ENCODE results near the gene DTD2.

DNA sequence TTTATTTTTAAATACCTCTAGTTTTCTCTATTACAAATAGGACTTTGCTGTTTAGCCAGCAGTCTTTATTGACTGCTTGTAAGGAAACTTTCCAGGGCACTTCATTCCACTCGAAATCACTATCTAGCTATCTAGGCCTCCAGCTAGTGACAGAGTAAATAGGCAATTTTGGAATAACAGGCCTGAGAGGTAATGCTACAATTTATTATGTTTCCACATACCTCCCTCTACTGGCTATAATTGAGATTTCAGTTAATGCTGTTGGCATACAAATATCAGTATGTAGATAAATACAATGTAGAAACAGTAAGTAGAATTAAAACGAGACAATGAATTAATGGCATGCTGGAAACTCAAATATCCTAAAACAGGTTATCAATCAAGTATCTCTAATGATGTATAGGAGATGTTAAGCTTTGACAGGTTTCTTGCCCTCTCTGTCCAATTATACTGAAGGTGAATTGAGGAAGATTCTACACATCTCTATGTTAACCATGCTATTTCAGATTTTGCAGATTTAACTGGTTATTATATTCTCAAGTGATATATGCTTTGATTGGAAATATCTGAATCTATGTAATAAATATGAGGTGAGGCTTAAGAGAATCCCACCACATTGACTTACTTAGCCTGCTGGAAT lies 7.2 kb downstream of the DTD2 start:
- TF ChIP-seq, protein P1, sequence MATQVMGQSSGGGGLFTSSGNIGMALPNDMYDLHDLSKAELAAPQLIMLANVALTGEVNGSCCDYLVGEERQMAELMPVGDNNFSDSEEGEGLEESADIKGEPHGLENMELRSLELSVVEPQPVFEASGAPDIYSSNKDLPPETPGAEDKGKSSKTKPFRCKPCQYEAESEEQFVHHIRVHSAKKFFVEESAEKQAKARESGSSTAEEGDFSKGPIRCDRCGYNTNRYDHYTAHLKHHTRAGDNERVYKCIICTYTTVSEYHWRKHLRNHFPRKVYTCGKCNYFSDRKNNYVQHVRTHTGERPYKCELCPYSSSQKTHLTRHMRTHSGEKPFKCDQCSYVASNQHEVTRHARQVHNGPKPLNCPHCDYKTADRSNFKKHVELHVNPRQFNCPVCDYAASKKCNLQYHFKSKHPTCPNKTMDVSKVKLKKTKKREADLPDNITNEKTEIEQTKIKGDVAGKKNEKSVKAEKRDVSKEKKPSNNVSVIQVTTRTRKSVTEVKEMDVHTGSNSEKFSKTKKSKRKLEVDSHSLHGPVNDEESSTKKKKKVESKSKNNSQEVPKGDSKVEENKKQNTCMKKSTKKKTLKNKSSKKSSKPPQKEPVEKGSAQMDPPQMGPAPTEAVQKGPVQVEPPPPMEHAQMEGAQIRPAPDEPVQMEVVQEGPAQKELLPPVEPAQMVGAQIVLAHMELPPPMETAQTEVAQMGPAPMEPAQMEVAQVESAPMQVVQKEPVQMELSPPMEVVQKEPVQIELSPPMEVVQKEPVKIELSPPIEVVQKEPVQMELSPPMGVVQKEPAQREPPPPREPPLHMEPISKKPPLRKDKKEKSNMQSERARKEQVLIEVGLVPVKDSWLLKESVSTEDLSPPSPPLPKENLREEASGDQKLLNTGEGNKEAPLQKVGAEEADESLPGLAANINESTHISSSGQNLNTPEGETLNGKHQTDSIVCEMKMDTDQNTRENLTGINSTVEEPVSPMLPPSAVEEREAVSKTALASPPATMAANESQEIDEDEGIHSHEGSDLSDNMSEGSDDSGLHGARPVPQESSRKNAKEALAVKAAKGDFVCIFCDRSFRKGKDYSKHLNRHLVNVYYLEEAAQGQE (IDR thresholded peaks at IDR 0.05), result no peak
- TF ChIP-seq, protein P2, sequence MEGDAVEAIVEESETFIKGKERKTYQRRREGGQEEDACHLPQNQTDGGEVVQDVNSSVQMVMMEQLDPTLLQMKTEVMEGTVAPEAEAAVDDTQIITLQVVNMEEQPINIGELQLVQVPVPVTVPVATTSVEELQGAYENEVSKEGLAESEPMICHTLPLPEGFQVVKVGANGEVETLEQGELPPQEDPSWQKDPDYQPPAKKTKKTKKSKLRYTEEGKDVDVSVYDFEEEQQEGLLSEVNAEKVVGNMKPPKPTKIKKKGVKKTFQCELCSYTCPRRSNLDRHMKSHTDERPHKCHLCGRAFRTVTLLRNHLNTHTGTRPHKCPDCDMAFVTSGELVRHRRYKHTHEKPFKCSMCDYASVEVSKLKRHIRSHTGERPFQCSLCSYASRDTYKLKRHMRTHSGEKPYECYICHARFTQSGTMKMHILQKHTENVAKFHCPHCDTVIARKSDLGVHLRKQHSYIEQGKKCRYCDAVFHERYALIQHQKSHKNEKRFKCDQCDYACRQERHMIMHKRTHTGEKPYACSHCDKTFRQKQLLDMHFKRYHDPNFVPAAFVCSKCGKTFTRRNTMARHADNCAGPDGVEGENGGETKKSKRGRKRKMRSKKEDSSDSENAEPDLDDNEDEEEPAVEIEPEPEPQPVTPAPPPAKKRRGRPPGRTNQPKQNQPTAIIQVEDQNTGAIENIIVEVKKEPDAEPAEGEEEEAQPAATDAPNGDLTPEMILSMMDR (IDR thresholded peaks at IDR 0.05; ENCODE audit: low read depth, low read length, missing input control), result peak; percentile 57
- no peak for TF ChIP-seq EGR1 (IDR thresholded peaks at IDR 0.05; ENCODE audit: low read depth in 2 of 2)

Measured in liver (tissue), 3 donors.